Transverse colon (tissue), 4 donors: Measurements from ENCODE around the gene TRIM67. TPM values are rescaled to one million over a fixed set of nuclear protein-coding genes. Genes with fewer than 3 reads are reported as not detected.

ENCODE experiments used
- DNase-seq: peaks from one replicate; pipeline ENCODE4 v3.0.0-alpha.2; 2019
- H3K27ac ChIP-seq, 4 donors: fragments of 200-600 bp; sonication (generic); 2 replicates each; pipeline ENCODE4 v1.5.1; 2016 to 2018; ENCODE audit warnings: inconsistent platforms in 4 of 4
- H3K27me3 ChIP-seq: fragments of 200-600 bp; sonication (generic); 2 replicates; pipeline ENCODE4 v1.5.1; 2017; ENCODE audit warnings: inconsistent platforms
- H3K36me3 ChIP-seq, 4 donors: fragments of 200-600 bp; sonication (generic); 2 replicates each; pipeline ENCODE4 v1.5.1; 2017 to 2019; ENCODE audit warnings: inconsistent platforms in 4 of 4
- H3K4me1 ChIP-seq, 4 donors: fragments of 200-600 bp; sonication (generic); 2 replicates each; pipeline ENCODE4 v1.5.1; 2017 to 2020; ENCODE audit warnings: inconsistent platforms in 4 of 4
- H3K4me3 ChIP-seq, 4 donors: fragments of 200-600 bp; sonication (generic); 1 replicate in 1 of 4; 2 replicates in 3 of 4; pipeline versions ENCODE4 v1.5.1 to v1.6.1; 2017 to 2019; ENCODE audit warnings: inconsistent platforms in 4 of 4
- H3K9me3 ChIP-seq, 2 donors: fragments of 200-600 bp; sonication (generic); 2 replicates each; pipeline ENCODE4 v1.5.1; 2017 to 2019; ENCODE audit warnings: inconsistent platforms in 2 of 2
- CTCF ChIP-seq, 5 experiments: fragments of 200-600 bp in 3 of 5; fragments of 450-650 bp in 2 of 5; sonication (generic) in 3 of 5; IDR thresholded peaks; 1 replicate in 2 of 5; 2 replicates in 3 of 5; pipeline ENCODE4 v1.5.1; 2016 to 2017; ENCODE audit warnings: antibody characterized with exemption in 5 of 5, inconsistent platforms in 3 of 5, mild to moderate bottlenecking in 2 of 5, moderate library complexity in 1 of 5
- EP300 ChIP-seq: sonication (generic); formaldehyde crosslinking; IDR thresholded peaks from one replicate; pipeline ENCODE4 v1.6.1; 2017; ENCODE audit warnings: antibody characterized with exemption, low read depth
- POLR2A ChIP-seq: fragments of 450-650 bp; IDR thresholded peaks from one replicate; pipeline ENCODE4 v1.6.1; 2016; ENCODE audit warnings: antibody characterized with exemption, mild to moderate bottlenecking, moderate library complexity
- POLR2AphosphoS5 ChIP-seq, 3 donors: sonication (generic); formaldehyde crosslinking; IDR thresholded peaks; one replicate each; pipeline ENCODE4 v1.6.1; 2016; ENCODE audit warnings: antibody characterized with exemption in 3 of 3
- WGBS, 2 donors: methylation state at CpG; one replicate each; pipeline ENCODE4 v1.1.5; 2018; ENCODE audit warnings: low coverage in 1 of 2; 5-methylcytosine and 5-hydroxymethylcytosine counted together
- in situ Hi-C, 4 donors: fragments of 200-750 bp; cut with MboI; loops; one replicate each; pipeline versions ENCODE4 v1.15.0 to v1.15.1; 2017; ENCODE audit warnings: low sequenced_read_pairs in 3 of 4, low pct_ligation_motif_present in 1 of 4, low pct_unique_long_range_greater_than_20kb in 1 of 4
- intact Hi-C: fragments of 100-400 bp; cut with DNase I; formaldehyde crosslinking; loops from one replicate; pipeline ENCODE4 v1.15.1; 2023; ENCODE audit warnings: low total_unique reads
- total RNA-seq, 4 donors: library from RNA; depleted of rRNA; stranded (reverse); fragments of >200 nt; gene quantifications; one replicate each; pipeline ENCODE4 v1.1.0, GENCODE V29; 2016

Gene TRIM67
- total RNA-seq, 4 donors from 2014 or later = under 0.01 to 0.16 TPM; not detected in 2

- Histone ChIP-seq H3K9me3 (no peaks in the 10 kb centered on the region), H3K4me3 (no peak overlapping the region), H3K4me1 (no peaks in the 10 kb centered on the region), H3K27me3 (no peaks in the 10 kb centered on the region), H3K27ac (no peak overlapping the region), H3K36me3 (peaks cover 0 to 43% (median 15%) of the 10 kb centered on the region in 4 donors)
- 87% methylated on average over 7 of the region's 7 CpGs; no CpG with 5 or more reads in 1 of the 2 donors for WGBS, 2 donors
- DNase-seq = no peak
- TF ChIP-seq CTCF (IDR thresholded peaks at IDR 0.05) = no peak
- TF ChIP-seq POLR2AphosphoS5 (IDR thresholded peaks at IDR 0.05) = no peak
- TF ChIP-seq EP300 = no peak
- TF ChIP-seq POLR2A = no peak
- in situ Hi-C loops (no loop called here), intact Hi-C loops (no loop called here)
These were observed 64.3 kb downstream of the TRIM67 start for GRCh38 chr1:231226156-231226555.

GRCh38 chr1:231231511-231231910 lies 69.7 kb downstream of the TRIM67 start:
- Histone ChIP-seq H3K4me1 (peaks cover 2 to 42% (median 33%) of the 10 kb centered on the region in 4 donors), H3K9me3 (no peaks in the 10 kb centered on the region), H3K36me3 (peaks cover 0 to 19% (median 8%) of the 10 kb centered on the region in 4 donors), H3K4me3 (no peak overlapping the region), H3K27ac (no peak overlapping the region), H3K27me3 (no peaks in the 10 kb centered on the region)
- DNase-seq = no peak
- TF ChIP-seq POLR2AphosphoS5 (IDR thresholded peaks at IDR 0.05) (no peak), CTCF (IDR thresholded peaks at IDR 0.05) (no peak), POLR2A (no peak), EP300 (no peak)
- intact Hi-C loops (no loop called here), in situ Hi-C loops (no loop called here)
- WGBS, 2 donors = 97 to 100% methylated on average over 5 to 10 of the region's 10 CpGs

- Histone ChIP-seq H3K4me3 (peak overlapping the region in 1 of 4 donors; percentile 18), H3K9me3 (no peaks in the 10 kb centered on the region), H3K4me1 (peaks cover 5 to 51% (median 36%) of the 10 kb centered on the region in 4 donors), H3K27me3 (no peaks in the 10 kb centered on the region), H3K36me3 (peaks cover 0 to 12% (median 5%) of the 10 kb centered on the region in 4 donors), H3K27ac (peak overlapping the region; percentile 72 to 80 (median 78))
- no peak for TF ChIP-seq POLR2A
- TF ChIP-seq CTCF (IDR thresholded peaks at IDR 0.05) = no peak
- TF ChIP-seq POLR2AphosphoS5 (IDR thresholded peaks at IDR 0.05) = no peak
- no peak for TF ChIP-seq EP300
- intact Hi-C loops (no loop called here), in situ Hi-C loops (no loop called here)
- WGBS, 2 donors = 51 to 53% methylated on average over 10 to 14 of the region's 14 CpGs
- no peak for DNase-seq
These were observed 71.2 kb downstream of the TRIM67 start for GRCh38 chr1:231232870-231233734.

- Histone ChIP-seq H3K27ac (peak overlapping the region; percentile 72 to 80 (median 78)), H3K4me3 (peak overlapping the region in 1 of 4 donors; percentile 18), H3K27me3 (no peaks in the 10 kb centered on the region), H3K4me1 (peaks cover 5 to 51% (median 36%) of the 10 kb centered on the region in 4 donors), H3K36me3 (peaks cover 0 to 12% (median 5%) of the 10 kb centered on the region in 4 donors), H3K9me3 (no peaks in the 10 kb centered on the region)
- in situ Hi-C loops = no loop called here
- 59 to 62% methylated on average over 2 to 8 of the region's 8 CpGs for WGBS, 2 donors
- intact Hi-C loops = no loop called here
- DNase-seq = peak; percentile 50
- TF ChIP-seq POLR2AphosphoS5 (IDR thresholded peaks at IDR 0.05) (peak in 2 of 3 donors; percentile 22 to 61), CTCF (IDR thresholded peaks at IDR 0.05) (no peak)
These were observed 72.0 kb downstream of the TRIM67 start for GRCh38 chr1:231233735-231234417.
